ENCODE data around the gene RFC3.

The RFC3 gene

GRCh38 chr13:33832872-33833271 is 14.9 kb downstream of the RFC3 start:
- in situ Hi-C loops (cut with MboI; ENCODE audit: low sequenced_read_pairs): no loop called here
- no peaks in the 10 kb centered on the region for H3K27me3 ChIP-seq (ENCODE audit: low read depth)

GRCh38 chr13:33838647-33839046 is 20.7 kb downstream of the RFC3 start:
- peaks cover 63% of the 10 kb centered on the region for H3K36me3 ChIP-seq (replicated peaks)
- in situ Hi-C loops (cut with MboI; ENCODE audit: low sequenced_read_pairs): no loop called here

More at GRCh38 chr13:33832872-33833271, 14.9 kb downstream of the RFC3 start:
- Histone ChIP-seq H3K4me1 (peaks cover 3% of the 10 kb centered on the region; the same call in 1 of the 2 replicates), H3K9me3 (no peaks in the 10 kb centered on the region), H3K36me3 (replicated peaks) (peaks cover 91% of the 10 kb centered on the region), H3K4me3 (no peak overlapping the region)
- DNase-seq (ENCODE audit: low spot score in 2 of 2): no peak

GRCh38 chr13:33840402-33840801 is 22.5 kb downstream of the RFC3 start:
- H3K4me3 ChIP-seq: no peak overlapping the region
- no peak for DNase-seq (ENCODE audit: low spot score in 2 of 2)
- peaks cover 3% of the 10 kb centered on the region; the same call in 1 of the 2 replicates for H3K4me1 ChIP-seq
- in situ Hi-C loops (cut with MboI; ENCODE audit: low sequenced_read_pairs): no loop called here
- no peaks in the 10 kb centered on the region for H3K27me3 ChIP-seq (ENCODE audit: low read depth)
- no peaks in the 10 kb centered on the region for H3K9me3 ChIP-seq
- peaks cover 57% of the 10 kb centered on the region for H3K36me3 ChIP-seq (replicated peaks)

More at GRCh38 chr13:33838647-33839046, 20.7 kb downstream of the RFC3 start:
- Histone ChIP-seq H3K9me3 (no peaks in the 10 kb centered on the region), H3K4me1 (peaks cover 3% of the 10 kb centered on the region; the same call in 1 of the 2 replicates), H3K27me3 (ENCODE audit: low read depth) (no peaks in the 10 kb centered on the region), H3K4me3 (no peak overlapping the region)
- DNase-seq (ENCODE audit: low spot score in 2 of 2): no peak

- Histone ChIP-seq H3K4me1 (peaks cover under 1% of the 10 kb centered on the region; the same call in 1 of the 2 replicates), H3K27me3 (ENCODE audit: low read depth) (no peaks in the 10 kb centered on the region), H3K36me3 (replicated peaks) (peaks cover 54% of the 10 kb centered on the region), H3K9me3 (no peaks in the 10 kb centered on the region), H3K4me3 (no peak overlapping the region)
- no peak for DNase-seq (ENCODE audit: low spot score in 2 of 2)
- in situ Hi-C loops (cut with MboI; ENCODE audit: low sequenced_read_pairs): no loop called here
Observed at GRCh38 chr13:33842207-33842606, 24.3 kb downstream of the RFC3 start.

GRCh38 chr13:33842986-33843385 is 25.0 kb downstream of the RFC3 start:
- peaks cover 53% of the 10 kb centered on the region for H3K36me3 ChIP-seq (replicated peaks)
- DNase-seq (ENCODE audit: low spot score in 2 of 2): no peak
- H3K27me3 ChIP-seq (ENCODE audit: low read depth): no peaks in the 10 kb centered on the region
- H3K4me3 ChIP-seq: no peak overlapping the region
- H3K9me3 ChIP-seq: no peaks in the 10 kb centered on the region
- in situ Hi-C loops (cut with MboI; ENCODE audit: low sequenced_read_pairs): no loop called here
- no peaks in the 10 kb centered on the region for H3K4me1 ChIP-seq

GRCh38 chr13:33845572-33846302 is 27.8 kb downstream of the RFC3 start:
- in situ Hi-C loops (cut with MboI; ENCODE audit: low sequenced_read_pairs): no loop called here
- H3K36me3 ChIP-seq (replicated peaks): peaks cover 35% of the 10 kb centered on the region
- H3K4me1 ChIP-seq: no peaks in the 10 kb centered on the region
- DNase-seq (ENCODE audit: low spot score in 2 of 2): no peak
- no peak overlapping the region for H3K4me3 ChIP-seq
- no peaks in the 10 kb centered on the region for H3K27me3 ChIP-seq (ENCODE audit: low read depth)
- H3K9me3 ChIP-seq: no peaks in the 10 kb centered on the region

- no peaks in the 10 kb centered on the region for H3K9me3 ChIP-seq
- H3K27me3 ChIP-seq (ENCODE audit: low read depth): no peaks in the 10 kb centered on the region
- H3K4me1 ChIP-seq: no peaks in the 10 kb centered on the region
- in situ Hi-C loops (cut with MboI; ENCODE audit: low sequenced_read_pairs): no loop called here
- no peak for DNase-seq (ENCODE audit: low spot score in 2 of 2)
- H3K4me3 ChIP-seq: no peak overlapping the region
- peaks cover 32% of the 10 kb centered on the region for H3K36me3 ChIP-seq (replicated peaks)
Observed at GRCh38 chr13:33846303-33847062, 28.5 kb downstream of the RFC3 start.

- Histone ChIP-seq H3K4me1 (peaks cover 7% of the 10 kb centered on the region), H3K27me3 (ENCODE audit: low read depth) (no peaks in the 10 kb centered on the region), H3K9me3 (no peaks in the 10 kb centered on the region), H3K4me3 (no peak overlapping the region), H3K36me3 (replicated peaks) (peaks cover 25% of the 10 kb centered on the region)
- in situ Hi-C loops (cut with MboI; ENCODE audit: low sequenced_read_pairs): no loop called here
- no peak for DNase-seq (ENCODE audit: low spot score in 2 of 2)
Observed at GRCh38 chr13:33849211-33849610, 31.3 kb downstream of the RFC3 start.

- Histone ChIP-seq H3K36me3 (replicated peaks) (no peaks in the 10 kb centered on the region; the same call in 1 of the 2 replicates), H3K9me3 (no peaks in the 10 kb centered on the region), H3K27me3 (ENCODE audit: low read depth) (no peaks in the 10 kb centered on the region), H3K4me1 (peaks cover 28% of the 10 kb centered on the region), H3K4me3 (peak overlapping the region; percentile 15)
- peak; percentile 64 to 97 for DNase-seq (ENCODE audit: low spot score in 2 of 2)
- in situ Hi-C loops (cut with MboI; ENCODE audit: low sequenced_read_pairs): no loop called here
Observed at GRCh38 chr13:33855371-33855895, 37.5 kb downstream of the RFC3 start.

- Histone ChIP-seq H3K9me3 (no peaks in the 10 kb centered on the region), H3K4me3 (no peak overlapping the region), H3K4me1 (peaks cover 15% of the 10 kb centered on the region), H3K27me3 (ENCODE audit: low read depth) (no peaks in the 10 kb centered on the region), H3K36me3 (replicated peaks) (no peaks in the 10 kb centered on the region; the same call in 1 of the 2 replicates)
- in situ Hi-C loops (cut with MboI; ENCODE audit: low sequenced_read_pairs): no loop called here
- DNase-seq (ENCODE audit: low spot score in 2 of 2): no peak
Observed at GRCh38 chr13:33859691-33860303, 41.8 kb downstream of the RFC3 start.

GRCh38 chr13:33860526-33860925 is 42.6 kb downstream of the RFC3 start:
- Histone ChIP-seq H3K4me3 (no peak overlapping the region), H3K27me3 (ENCODE audit: low read depth) (no peaks in the 10 kb centered on the region), H3K9me3 (no peaks in the 10 kb centered on the region), H3K36me3 (replicated peaks) (no peaks in the 10 kb centered on the region; the same call in 1 of the 2 replicates), H3K4me1 (peaks cover 10% of the 10 kb centered on the region)
- in situ Hi-C loops (cut with MboI; ENCODE audit: low sequenced_read_pairs): no loop called here
- DNase-seq (ENCODE audit: low spot score in 2 of 2): no peak

GRCh38 chr13:33862016-33862415 is 44.1 kb downstream of the RFC3 start:
- no peaks in the 10 kb centered on the region for H3K9me3 ChIP-seq
- in situ Hi-C loops (cut with MboI; ENCODE audit: low sequenced_read_pairs): no loop called here
- no peaks in the 10 kb centered on the region for H3K27me3 ChIP-seq (ENCODE audit: low read depth)
- DNase-seq (ENCODE audit: low spot score in 2 of 2): no peak
- no peaks in the 10 kb centered on the region; the same call in 1 of the 2 replicates for H3K36me3 ChIP-seq (replicated peaks)
- H3K4me3 ChIP-seq: no peak overlapping the region
- H3K4me1 ChIP-seq: no peaks in the 10 kb centered on the region

GRCh38 chr13:33863188-33863789 is 45.3 kb downstream of the RFC3 start:
- H3K4me3 ChIP-seq: no peak overlapping the region
- DNase-seq (ENCODE audit: low spot score in 2 of 2): no peak
- H3K36me3 ChIP-seq (replicated peaks): no peaks in the 10 kb centered on the region; the same call in 1 of the 2 replicates
- no peaks in the 10 kb centered on the region for H3K4me1 ChIP-seq
- H3K9me3 ChIP-seq: no peaks in the 10 kb centered on the region
- no peaks in the 10 kb centered on the region for H3K27me3 ChIP-seq (ENCODE audit: low read depth)
- in situ Hi-C loops (cut with MboI; ENCODE audit: low sequenced_read_pairs): no loop called here
